GM23338 (cell line): ENCODE measurements around the gene ADAM10. TPM values are rescaled to one million over a fixed set of nuclear protein-coding genes. Genes with fewer than 3 reads are reported as not detected.

Experiments
- ATAC-seq: fragments of 200-7000 bp; cut with Tn5 transposase; 3 replicates; pipeline ENCODE4 v1.9.1; 2020
- DNase-seq: peaks from one replicate; pipeline ENCODE4 v3.0.0-alpha.2; 2015; ENCODE audit warnings: low spot score
- H2AFZ ChIP-seq: fragments of 200-600 bp; sonication (generic); 2 replicates; pipeline ENCODE4 v1.8.0; 2016; ENCODE audit warnings: antibody characterized with exemption, mild to moderate bottlenecking, moderate library complexity
- H3F3A ChIP-seq: fragments of 200-600 bp; sonication (generic); replicated peaks from 2 replicates; pipeline ENCODE4 v1.8.0; 2017; ENCODE audit warnings: antibody characterized with exemption, mixed run types, low read depth
- H3K27ac ChIP-seq: fragments of 200-600 bp; sonication (generic); 2 replicates; pipeline ENCODE4 v1.6.1; 2016; ENCODE audit warnings: low read depth
- H3K27me3 ChIP-seq: fragments of 200-600 bp; sonication (generic); 2 replicates; pipeline ENCODE4 v1.8.0; 2016; ENCODE audit warnings: mild to moderate bottlenecking, mixed run types, moderate library complexity; ENCODE audit not compliant: insufficient read depth
- H3K36me3 ChIP-seq: fragments of 200-600 bp; sonication (generic); 2 replicates; pipeline ENCODE4 v1.8.0; 2016; ENCODE audit warnings: mild to moderate bottlenecking; ENCODE audit not compliant: insufficient read depth
- H3K4me1 ChIP-seq: fragments of 200-600 bp; sonication (generic); 2 replicates; pipeline ENCODE4 v1.8.0; 2016; ENCODE audit warnings: mild to moderate bottlenecking, moderate library complexity; ENCODE audit not compliant: insufficient read depth
- H3K4me2 ChIP-seq: fragments of 200-600 bp; sonication (generic); 2 replicates; pipeline ENCODE4 v1.7.1; 2017; ENCODE audit warnings: mixed run types
- H3K4me3 ChIP-seq: fragments of 200-600 bp; sonication (generic); 2 replicates; pipeline ENCODE4 v1.6.1; 2016; ENCODE audit warnings: mixed run types
- H3K79me2 ChIP-seq: fragments of 200-600 bp; sonication (generic); replicated peaks from 2 replicates; pipeline ENCODE4 v1.8.0; 2017; ENCODE audit warnings: mild to moderate bottlenecking; ENCODE audit not compliant: insufficient read depth
- H3K9me2 ChIP-seq: fragments of 200-600 bp; sonication (generic); 2 replicates; pipeline ENCODE4 v1.8.0; 2017; ENCODE audit not compliant: insufficient read depth
- H4K20me1 ChIP-seq: fragments of 200-600 bp; sonication (generic); replicated peaks from 2 replicates; pipeline ENCODE4 v1.8.0; 2017; ENCODE audit warnings: mild to moderate bottlenecking; ENCODE audit not compliant: insufficient read depth
- H3K27ac Mint-ChIP-seq: 2 replicates; pipeline ENCODE4 v1.8.0; 2020; ENCODE audit warnings: inconsistent platforms, mild to moderate bottlenecking, moderate library complexity, mixed read lengths
- H3K27me3 Mint-ChIP-seq: 3 replicates; pipeline ENCODE4 v1.8.0; 2022; ENCODE audit warnings: low read depth, mild to moderate bottlenecking, moderate library complexity, mixed read lengths, inconsistent platforms; ENCODE audit not compliant: insufficient read depth, poor library complexity
- H3K36me3 Mint-ChIP-seq: 3 replicates; pipeline ENCODE4 v1.8.0; 2021; ENCODE audit warnings: low read depth, mild to moderate bottlenecking, inconsistent platforms, moderate library complexity, mixed read lengths
- H3K4me1 Mint-ChIP-seq: 3 replicates; pipeline ENCODE4 v1.8.0; 2020; ENCODE audit warnings: mild to moderate bottlenecking, inconsistent platforms, mixed read lengths
- H3K4me3 Mint-ChIP-seq: 3 replicates; pipeline ENCODE4 v1.8.0; 2021; ENCODE audit warnings: moderate library complexity, mild to moderate bottlenecking, inconsistent platforms, mixed read lengths
- H3K9me3 Mint-ChIP-seq: 3 replicates; pipeline ENCODE4 v1.8.0; 2020; ENCODE audit warnings: moderate library complexity, mild to moderate bottlenecking, inconsistent platforms, mixed read lengths
- CTCF ChIP-seq, 2 experiments: fragments of 200-600 bp in 1 of 2; sonication (generic) in 1 of 2; conservative IDR thresholded peaks; 2 replicates each; pipeline versions ENCODE4 v1.5.1 to v1.6.1; 2016 to 2017; ENCODE audit warnings: antibody characterized with exemption in 2 of 2, low read depth in 2 of 2, mild to moderate bottlenecking in 2 of 2, moderate library complexity in 1 of 2
- EZH2 ChIP-seq: fragments of 200-600 bp; sonication (generic); IDR thresholded peaks from one replicate; pipeline ENCODE4 v1.8.0; 2017; ENCODE audit warnings: antibody characterized with exemption, mild to moderate bottlenecking, low read depth; ENCODE audit not compliant: unreplicated experiment
- EZH2phosphoT487 ChIP-seq: fragments of 200-600 bp; sonication (generic); IDR thresholded peaks from one replicate; pipeline ENCODE4 v1.8.1; 2018; ENCODE audit warnings: antibody characterized with exemption; ENCODE audit not compliant: unreplicated experiment
- STAT1 ChIP-seq: IDR thresholded peaks from one replicate; pipeline ENCODE4 v1.6.1; 2016; ENCODE audit warnings: antibody characterized with exemption; ENCODE audit not compliant: unreplicated experiment
- ZNF114 ChIP-seq: fragments of 250-450 bp; sonication (Bioruptor Pico); IDR thresholded peaks from 2 replicates; pipeline ENCODE4 v1.5.0; 2020; ENCODE audit warnings: mild to moderate bottlenecking, moderate library complexity
- ZNF331 ChIP-seq: fragments of 250-450 bp; sonication (Bioruptor Pico); IDR thresholded peaks from 2 replicates; pipeline ENCODE4 v1.5.0; 2020; ENCODE audit warnings: low read depth, mild to moderate bottlenecking, moderate library complexity
- ZNF462 ChIP-seq: fragments of 250-450 bp; sonication (Bioruptor Pico); IDR thresholded peaks from 2 replicates; pipeline ENCODE4 v1.5.0; 2020; ENCODE audit warnings: mild to moderate bottlenecking, moderate library complexity
- polyA plus RNA-seq: library from polyadenylated mRNA; unstranded; fragments of >200 nt; fragmentation: Nextera tagmentation; extraction: Ambion mirVana; gene quantifications from 2 replicates; pipeline ENCODE4 v1.2.1, GENCODE V29; 2016
- total RNA-seq: library from RNA; depleted of rRNA; stranded (reverse); fragments of >200 nt; shearing (Covaris generic); gene quantifications from 2 replicates; pipeline ENCODE4 v1.2.3, GENCODE V29; 2014

The ADAM10 gene
- total and polyA plus RNA-seq, 2 experiments from 2014 or later: 25.0 to 114 TPM

- no peak overlapping the region for H3K27ac Mint-ChIP-seq
- no peak overlapping the region for H3K27ac ChIP-seq
- no peaks in the 10 kb centered on the region for H3K27me3 ChIP-seq
- no peaks in the 10 kb centered on the region for H3K9me2 ChIP-seq
- H3K9me3 Mint-ChIP-seq: no peaks in the 10 kb centered on the region
- DNase-seq: no peak
- H3K4me3 ChIP-seq: no peak overlapping the region
- H3K4me3 Mint-ChIP-seq: no peak overlapping the region
- H4K20me1 ChIP-seq: no peaks in the 10 kb centered on the region
- H3K79me2 ChIP-seq: no peaks in the 10 kb centered on the region
- H3K36me3 Mint-ChIP-seq: no peaks in the 10 kb centered on the region
- no peaks in the 10 kb centered on the region for H3F3A ChIP-seq
- no peaks in the 10 kb centered on the region for H3K36me3 ChIP-seq
- H3K27me3 Mint-ChIP-seq: peaks cover 3% of the 10 kb centered on the region
- H2AFZ ChIP-seq: no peak overlapping the region
- no peak for ATAC-seq
- H3K4me1 ChIP-seq: 0 out of 2 replicates have a peak, but pooled peaks cover 2% of the 10 kb centered on the region
- TF ChIP-seq EZH2: no peak
- no peak for TF ChIP-seq STAT1
- no peak for TF ChIP-seq ZNF331 (CRISPR knock-in tag)
- no peak for TF ChIP-seq EZH2phosphoT487
- peak in 1 of 2 experiments; percentile 33; a peak in 1 of 4 replicates for TF ChIP-seq CTCF (conservative IDR thresholded peaks at IDR 0.05; ENCODE audit: low read depth in 2 of 2)
- TF ChIP-seq ZNF462 (CRISPR knock-in tag): no peak
- no peak for TF ChIP-seq ZNF114 (CRISPR knock-in tag)
- no peaks in the 10 kb centered on the region; the same call in 2 of the 3 replicates for H3K4me1 Mint-ChIP-seq
- H3K4me2 ChIP-seq: no peak overlapping the region
Measured at GRCh38 chr15:58758141-58758540, 8.6 kb upstream of the ADAM10 start.
